Measurements from ENCODE around the gene IQSEC2. TPM values are rescaled to one million over a fixed set of nuclear protein-coding genes. Genes with fewer than 3 reads are reported as not detected.

IQSEC2 gene
- total and polyA plus RNA-seq, 9 of the 15 experiments (the other 6 are each of a cell fraction or from before 2014, with no cell fraction given), result 2.7 to 41.8 (median 20.1) TPM

GRCh38 chrX:53255738-53256191, 25.6 kb downstream of the IQSEC2 start (continued):
- TF ChIP-seq ETS1 (conservative IDR thresholded peaks at IDR 0.05; ENCODE audit: control insufficient read depth, low read depth, low read length) (peak; percentile 91), ZNF253 (CRISPR knock-in tag; conservative IDR thresholded peaks at IDR 0.05) (no peak), EP300 (IDR thresholded peaks at IDR 0.05; ENCODE audit: low read length) (peak; percentile 86; the same call in 1 of the 2 replicates), PRDM10 (IDR thresholded peaks at IDR 0.05; ENCODE audit: partially characterized antibody) (peak; percentile 97), ZFP1 (CRISPR knock-in tag; IDR thresholded peaks at IDR 0.05) (no peak), RBM34 (IDR thresholded peaks at IDR 0.05; ENCODE audit: borderline replicate concordance, insufficient read depth, low read length) (no peak), E4F1 (CRISPR knock-in tag; IDR thresholded peaks at IDR 0.05; ENCODE audit: borderline replicate concordance) (no peak), DACH1 (IDR thresholded peaks at IDR 0.05; ENCODE audit: partially characterized antibody) (peak; percentile 39), MYBL2 (IDR thresholded peaks at IDR 0.05; ENCODE audit: low read depth) (no peak), MYBL2 (CRISPR knock-in tag; IDR thresholded peaks at IDR 0.05; ENCODE audit: borderline replicate concordance) (no peak), SMARCB1 (IDR thresholded peaks at IDR 0.05; ENCODE audit: insufficient read length, low read depth) (no peak), RHOXF2B (CRISPR knock-in tag; conservative IDR thresholded peaks at IDR 0.05) (no peak), TCF3 (CRISPR knock-in tag; IDR thresholded peaks at IDR 0.05) (peak; percentile 95), CREM (IDR thresholded peaks at IDR 0.05; ENCODE audit: low read depth) (peak; percentile 65; the same call in 1 of the 2 replicates), ILK (tag; IDR thresholded peaks at IDR 0.05; ENCODE audit: borderline replicate concordance, low read depth) (no peak), THRB (CRISPR knock-in tag; conservative IDR thresholded peaks at IDR 0.05) (no peak), ZNF639 (CRISPR knock-in tag; conservative IDR thresholded peaks at IDR 0.05 in 1 of 2, IDR thresholded peaks at IDR 0.05 in 1 of 2) (peak in 1 of 2 experiments; percentile 43; a peak in 1 of 4 replicates), KAT7 (CRISPR knock-in tag; IDR thresholded peaks at IDR 0.05; ENCODE audit: borderline replicate concordance) (no peak)

Data from K562 (cell line).